Calu3 (cell line): ENCODE results near the gene CABCOCO1. TPM values are rescaled to one million over a fixed set of nuclear protein-coding genes. Genes with fewer than 3 reads are reported as not detected.

Experiments
- Bru-seq: library from RNA; stranded (reverse); fragments of 400-500 nt; gene quantifications from one replicate; lab custom pipeline; 2021; lab: Mats Ljungman, UMichigan
- BruChase-seq, 2 experiments: library from RNA; stranded (reverse); fragments of 400-500 nt; gene quantifications; one replicate each; lab custom pipeline; 2021; lab: Mats Ljungman, UMichigan
- BruUV-seq: library from RNA; stranded (reverse); fragments of 400-500 nt; replicated peaks from 2 replicates; lab custom pipeline; 2021; lab: Mats Ljungman, UMichigan
- CTCF ChIA-PET: fragments of 300-600 bp; sonication (Branson Sonifier 250); formaldehyde crosslinking; loops from one replicate; lab custom pipeline; 2022; ENCODE audit warnings: antibody characterized with exemption; lab: Charles Lee
- DNase-seq: peaks from one replicate; pipeline ENCODE4 v3.0.0; 2022
- H3K27ac Mint-ChIP-seq: one replicate; pipeline ENCODE4 v1.8.0; 2022; ENCODE audit warnings: mixed read lengths; ENCODE audit not compliant: unreplicated experiment
- H3K27me3 Mint-ChIP-seq: one replicate; pipeline ENCODE4 v1.8.0; 2022; ENCODE audit warnings: mixed read lengths; ENCODE audit not compliant: unreplicated experiment
- H3K36me3 Mint-ChIP-seq: one replicate; pipeline ENCODE4 v1.8.0; 2022; ENCODE audit warnings: mild to moderate bottlenecking, moderate library complexity, mixed read lengths; ENCODE audit not compliant: insufficient read depth, unreplicated experiment
- H3K4me1 Mint-ChIP-seq: one replicate; pipeline ENCODE4 v1.8.0; 2022; ENCODE audit warnings: mild to moderate bottlenecking, low read depth, mixed read lengths; ENCODE audit not compliant: unreplicated experiment
- H3K4me3 Mint-ChIP-seq: one replicate; pipeline ENCODE4 v1.8.0; 2022; ENCODE audit warnings: mild to moderate bottlenecking, low read depth, moderate library complexity, mixed read lengths; ENCODE audit not compliant: unreplicated experiment
- H3K9me3 Mint-ChIP-seq: one replicate; pipeline ENCODE4 v1.8.0; 2022; ENCODE audit warnings: low read depth, mixed read lengths; ENCODE audit not compliant: unreplicated experiment
- CTCF ChIP-seq: fragments of 200-600 bp; IDR thresholded peaks from one replicate; pipeline ENCODE4 v1.8.0; 2022; ENCODE audit warnings: antibody characterized with exemption; ENCODE audit not compliant: unreplicated experiment
- intact Hi-C: fragments of 100-400 bp; cut with micrococcal nuclease; formaldehyde crosslinking; loops from one replicate; pipeline ENCODE4 v1.10.0; 2022; ENCODE audit not compliant: unreplicated experiment
- long read RNA-seq: library from polyadenylated mRNA; stranded (forward); transcript quantifications from one replicate; pipeline ENCODE4 v2.0.0, GENCODE V29; 2022
- total RNA-seq: library from RNA; stranded (reverse); gene quantifications from 2 replicates; pipeline ENCODE4 v1.2.3, GENCODE V29; 2022

The CABCOCO1 gene
- total RNA-seq (not detected in 2 replicates), Bru-seq, nascent RNA (percentile 13 among the genes with signal in this experiment), BruChase-seq, experiment 1, labeled RNA remaining after a 6-hour chase (percentile 3 among the genes with signal in this experiment), BruChase-seq, experiment 2, labeled RNA remaining after a 2-hour chase (percentile 2 among the genes with signal in this experiment)
- long read RNA-seq, partial matches to known transcripts, result 0 of 1 reads
- long read RNA-seq, other reads (novel, unspliced or antisense), result 1 of 1 reads

- intact Hi-C loops, result no loop called here
- Mint-ChIP-seq H3K4me3 (peak within 1 kb of the TSS; percentile 73), H3K36me3 (peaks cover 9% of the 10 kb centered on the region)
Measured at GRCh38 chr10:61662794-61663259, at the start of gene CABCOCO1. Gene CABCOCO1 (plus strand): TSS chr10:61662929. CDS start chr10:61662973, 44 bp downstream.

GRCh38 chr10:61613665-61614064 is 49.1 kb upstream of the CABCOCO1 start:
- H3K27ac Mint-ChIP-seq, result no peak overlapping the region
- H3K36me3 Mint-ChIP-seq, result no peaks in the 10 kb centered on the region
- H3K27me3 Mint-ChIP-seq, result no peaks in the 10 kb centered on the region
- TF ChIP-seq CTCF, result no peak
- no TSS peak for BruUV-seq
- intact Hi-C loops, result no loop called here
- CTCF ChIA-PET, result interaction anchor here (0.9 kb wide), 1 partner anchor 14 kb away, joined by 3 read pairs; no protein-coding TSS in a partner anchor
- no peak for DNase-seq
- no peaks in the 10 kb centered on the region for H3K4me1 Mint-ChIP-seq
- H3K4me3 Mint-ChIP-seq, result no peak overlapping the region
- H3K9me3 Mint-ChIP-seq, result no peaks in the 10 kb centered on the region

More at GRCh38 chr10:61662794-61663259, at the start of gene CABCOCO1:
- Mint-ChIP-seq H3K4me1 (peaks cover 7% of the 10 kb centered on the region), H3K27me3 (no peaks in the 10 kb centered on the region), H3K9me3 (no peaks in the 10 kb centered on the region), H3K27ac (no peak within 1 kb of the TSS)
- DNase-seq, result peak; percentile 83
- CTCF ChIA-PET, result interaction anchor here (2.4 kb wide), 1 partner anchor 9 kb away, joined by 6 read pairs; no protein-coding TSS in a partner anchor
- TF ChIP-seq CTCF, result no peak
- no TSS peak for BruUV-seq

- Mint-ChIP-seq H3K4me3 (no peak overlapping the region), H3K4me1 (no peaks in the 10 kb centered on the region), H3K36me3 (no peaks in the 10 kb centered on the region), H3K27ac (no peak overlapping the region), H3K9me3 (no peaks in the 10 kb centered on the region), H3K27me3 (no peaks in the 10 kb centered on the region)
- DNase-seq, result no peak
- no peak for TF ChIP-seq CTCF
- intact Hi-C loops, result no loop called here
- CTCF ChIA-PET, result no interaction called here
- BruUV-seq, result no TSS peak
Measured at GRCh38 chr10:61616611-61617010, 46.1 kb upstream of the CABCOCO1 start.

- H3K36me3 Mint-ChIP-seq, result no peaks in the 10 kb centered on the region
- no peak overlapping the region for H3K4me3 Mint-ChIP-seq
- H3K4me1 Mint-ChIP-seq, result no peaks in the 10 kb centered on the region
- H3K9me3 Mint-ChIP-seq, result no peaks in the 10 kb centered on the region
- no TSS peak for BruUV-seq
- H3K27ac Mint-ChIP-seq, result no peak overlapping the region
- DNase-seq, result no peak
- H3K27me3 Mint-ChIP-seq, result no peaks in the 10 kb centered on the region
- CTCF ChIA-PET, result no interaction called here
- TF ChIP-seq CTCF, result no peak
- intact Hi-C loops, result no loop called here
Measured at GRCh38 chr10:61617180-61617579, 45.5 kb upstream of the CABCOCO1 start.
